Omental fat pad (tissue), 4 donors: Measurements from ENCODE around the gene IGLL5. TPM values are rescaled to one million over a fixed set of nuclear protein-coding genes. Genes with fewer than 3 reads are reported as not detected.

Source experiments
- ATAC-seq: fragments of 150-250 bp; one replicate; pipeline ENCODE4 v1.9.1; 2016; ENCODE audit warnings: mild to moderate bottlenecking, moderate library complexity; ENCODE audit not compliant: low FRiP score
- DNase-seq: peaks from one replicate; pipeline ENCODE4 v3.0.0-alpha.2; 2019; ENCODE audit warnings: low spot score
- total RNA-seq, 4 donors: library from RNA; depleted of rRNA; stranded (reverse); fragments of >200 nt; gene quantifications; one replicate each; pipeline ENCODE4 v1.1.0, GENCODE V29; 2016
- TF ChIP-seq, protein P1 (sequence below), 3 donors: fragments of 450-650 bp; IDR thresholded peaks; one replicate each; pipeline ENCODE4 v1.5.1; 2016 to 2017; ENCODE audit warnings: antibody characterized with exemption in 3 of 3, mild to moderate bottlenecking in 3 of 3, moderate library complexity in 2 of 3

The IGLL5 gene
- total RNA-seq, 4 donors from 2014 or later, result 1.2 to 7.7 (median 1.4) TPM

DNA sequence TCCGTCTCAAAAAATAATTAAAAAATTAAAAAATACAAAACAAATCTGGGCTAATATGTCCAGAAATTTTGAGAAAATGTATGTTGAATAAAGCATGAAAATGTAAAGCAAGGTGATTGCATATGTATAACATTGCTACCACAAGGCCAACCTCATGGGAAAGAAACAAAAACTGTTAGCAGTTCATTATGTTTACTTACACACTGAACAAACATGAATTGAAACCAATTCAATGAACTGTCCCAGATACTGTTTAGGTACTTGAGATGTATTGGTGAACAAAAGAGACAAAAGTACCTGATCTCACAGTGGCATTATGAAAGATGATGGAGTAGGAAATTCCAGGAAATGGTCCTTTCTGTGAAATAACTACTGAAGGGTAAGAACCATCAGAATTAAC, 43.8 kb upstream of the IGLL5 start:
- ATAC-seq, result no peak
- TF ChIP-seq, protein P1, sequence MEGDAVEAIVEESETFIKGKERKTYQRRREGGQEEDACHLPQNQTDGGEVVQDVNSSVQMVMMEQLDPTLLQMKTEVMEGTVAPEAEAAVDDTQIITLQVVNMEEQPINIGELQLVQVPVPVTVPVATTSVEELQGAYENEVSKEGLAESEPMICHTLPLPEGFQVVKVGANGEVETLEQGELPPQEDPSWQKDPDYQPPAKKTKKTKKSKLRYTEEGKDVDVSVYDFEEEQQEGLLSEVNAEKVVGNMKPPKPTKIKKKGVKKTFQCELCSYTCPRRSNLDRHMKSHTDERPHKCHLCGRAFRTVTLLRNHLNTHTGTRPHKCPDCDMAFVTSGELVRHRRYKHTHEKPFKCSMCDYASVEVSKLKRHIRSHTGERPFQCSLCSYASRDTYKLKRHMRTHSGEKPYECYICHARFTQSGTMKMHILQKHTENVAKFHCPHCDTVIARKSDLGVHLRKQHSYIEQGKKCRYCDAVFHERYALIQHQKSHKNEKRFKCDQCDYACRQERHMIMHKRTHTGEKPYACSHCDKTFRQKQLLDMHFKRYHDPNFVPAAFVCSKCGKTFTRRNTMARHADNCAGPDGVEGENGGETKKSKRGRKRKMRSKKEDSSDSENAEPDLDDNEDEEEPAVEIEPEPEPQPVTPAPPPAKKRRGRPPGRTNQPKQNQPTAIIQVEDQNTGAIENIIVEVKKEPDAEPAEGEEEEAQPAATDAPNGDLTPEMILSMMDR (IDR thresholded peaks at IDR 0.05), result no peak
- no peak for DNase-seq

DNA sequence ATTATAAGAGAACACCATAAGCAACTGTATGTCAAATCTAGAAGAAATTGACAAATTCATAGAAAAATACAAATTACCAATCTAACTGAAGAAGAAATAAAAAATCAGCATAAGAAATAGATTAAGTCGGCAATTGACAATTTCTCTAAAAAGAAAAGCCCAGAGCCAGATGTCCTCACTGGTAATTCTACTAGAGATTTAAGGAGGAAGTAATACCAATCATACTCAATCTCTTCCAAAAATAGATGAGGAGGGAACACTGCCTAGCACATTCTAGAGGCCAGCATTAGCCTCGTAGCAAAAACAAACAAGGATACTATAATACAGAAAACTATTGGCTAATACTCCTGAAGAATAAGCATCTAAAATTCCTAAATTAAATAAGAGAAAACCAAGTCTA, 40.4 kb upstream of the IGLL5 start:
- ATAC-seq, result no peak
- DNase-seq, result no peak
- TF ChIP-seq, protein P1 (IDR thresholded peaks at IDR 0.05), result no peak

DNA sequence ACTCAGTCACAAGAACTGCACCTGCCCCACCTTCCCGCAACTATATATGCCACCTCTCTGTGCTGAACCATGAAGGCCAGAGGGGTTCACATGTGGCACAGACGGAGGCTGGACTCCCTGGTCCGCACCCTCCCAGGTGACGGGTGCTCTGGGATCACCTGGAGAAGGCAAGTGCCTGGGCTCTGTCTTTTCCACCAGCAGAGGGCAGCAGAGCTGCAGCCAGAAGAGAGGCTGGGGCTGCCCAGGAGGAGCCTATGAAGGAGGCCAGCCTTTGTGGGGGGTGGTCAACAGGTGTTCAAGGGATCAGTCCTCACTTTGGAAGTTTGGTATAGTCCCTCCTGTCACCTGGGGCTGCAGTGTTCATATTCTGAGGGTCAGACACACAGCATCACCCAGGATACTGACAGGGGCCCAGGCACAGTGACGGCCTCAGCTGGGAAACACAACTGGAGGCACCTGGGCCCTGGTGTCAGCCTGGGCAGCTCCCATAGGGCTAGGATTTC, 39.2 kb upstream of the IGLL5 start:
- no peak for DNase-seq
- TF ChIP-seq, protein P1 (IDR thresholded peaks at IDR 0.05), result peak in 2 of 3 donors; percentile 16 to 31
- peak; percentile 58 for ATAC-seq

DNA sequence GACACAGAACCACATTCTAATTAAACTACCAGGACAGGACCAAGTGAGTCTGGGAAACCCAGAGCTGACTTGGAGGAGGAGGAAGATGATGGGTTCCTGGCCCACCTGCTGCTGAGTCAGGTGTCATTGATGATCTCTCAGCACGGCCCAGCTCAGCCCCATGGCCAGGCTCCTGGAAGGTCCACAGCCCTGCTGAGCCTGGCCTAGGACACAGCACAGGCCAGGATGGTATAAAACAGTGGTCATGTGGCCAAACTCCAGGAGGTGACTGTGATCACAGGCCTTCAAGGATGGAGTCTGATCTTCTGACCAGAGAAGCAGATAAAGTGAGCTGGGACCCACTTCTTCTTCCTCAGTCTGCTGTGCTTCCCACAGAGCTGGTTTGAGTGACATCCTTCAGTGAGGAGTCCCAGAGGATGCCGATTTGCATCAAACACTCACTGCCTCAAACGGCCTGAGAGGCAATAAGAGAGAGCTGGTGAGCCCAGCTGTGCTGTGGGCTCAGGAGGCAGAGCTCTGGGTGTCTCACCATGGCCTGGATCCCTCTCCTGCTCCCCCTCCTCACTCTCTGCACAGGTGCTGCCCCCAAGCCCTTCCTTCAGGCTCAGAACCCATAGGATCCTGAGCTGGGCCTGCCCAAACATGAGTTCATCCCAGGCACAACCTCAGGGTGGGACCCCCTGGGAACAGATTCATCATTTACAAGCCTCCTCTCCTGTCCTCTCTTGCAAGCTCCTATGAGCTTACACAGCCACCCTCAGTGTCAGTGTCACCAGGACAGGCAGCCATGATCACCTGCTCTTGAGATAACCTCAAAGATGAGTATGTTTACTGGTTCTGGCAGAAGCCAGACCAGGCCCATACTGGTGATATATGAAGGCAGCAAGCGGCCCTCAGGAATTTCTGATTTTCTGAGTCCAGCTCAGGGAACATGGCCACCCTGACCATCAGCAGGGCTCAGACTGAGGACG, 37.7 kb upstream of the IGLL5 start:
- ATAC-seq, result no peak
- DNase-seq, result no peak
- TF ChIP-seq, protein P1 (IDR thresholded peaks at IDR 0.05), result no peak

DNA sequence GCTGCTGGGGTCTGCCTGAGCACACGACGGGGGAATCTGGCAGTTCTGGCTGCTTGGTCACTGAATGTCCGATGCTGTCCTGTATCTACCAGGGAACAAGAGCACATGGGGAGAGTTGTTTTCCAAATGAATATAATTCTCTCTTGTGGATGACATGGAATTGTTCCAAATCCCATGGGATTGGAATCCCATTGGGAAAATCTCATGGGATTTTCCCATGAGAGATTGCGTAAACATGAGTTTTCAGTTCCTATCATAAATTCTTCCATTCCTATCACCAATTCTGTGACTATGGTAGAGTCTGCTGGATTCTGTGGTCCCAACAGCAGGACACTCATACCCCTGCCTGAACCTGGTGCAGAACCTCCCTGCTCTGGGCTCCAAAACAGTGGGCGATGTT, 35.6 kb upstream of the IGLL5 start:
- TF ChIP-seq, protein P1 (IDR thresholded peaks at IDR 0.05), result no peak
- no peak for ATAC-seq
- no peak for DNase-seq

DNA sequence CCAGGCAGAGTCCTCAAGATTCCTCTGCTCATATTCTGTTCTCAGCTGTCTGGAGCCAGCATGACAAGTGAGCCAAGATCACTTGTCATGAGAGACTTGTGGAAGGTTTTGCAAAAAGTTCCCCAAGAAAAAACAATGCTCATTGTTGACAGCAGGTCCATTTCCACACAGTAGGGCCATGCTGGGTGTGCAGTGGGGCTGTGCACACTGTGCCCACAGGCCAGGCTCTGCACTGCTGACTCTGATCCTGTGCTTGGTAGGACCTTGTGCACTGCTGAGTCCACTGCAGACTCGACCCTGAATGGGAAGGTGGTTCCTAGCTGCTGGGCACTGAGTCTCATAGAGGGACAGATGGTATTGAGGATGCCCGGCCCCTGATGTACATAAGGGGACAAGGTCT, 33.9 kb upstream of the IGLL5 start:
- TF ChIP-seq, protein P1 (IDR thresholded peaks at IDR 0.05), result no peak
- DNase-seq (no peak), ATAC-seq (no peak)

DNA sequence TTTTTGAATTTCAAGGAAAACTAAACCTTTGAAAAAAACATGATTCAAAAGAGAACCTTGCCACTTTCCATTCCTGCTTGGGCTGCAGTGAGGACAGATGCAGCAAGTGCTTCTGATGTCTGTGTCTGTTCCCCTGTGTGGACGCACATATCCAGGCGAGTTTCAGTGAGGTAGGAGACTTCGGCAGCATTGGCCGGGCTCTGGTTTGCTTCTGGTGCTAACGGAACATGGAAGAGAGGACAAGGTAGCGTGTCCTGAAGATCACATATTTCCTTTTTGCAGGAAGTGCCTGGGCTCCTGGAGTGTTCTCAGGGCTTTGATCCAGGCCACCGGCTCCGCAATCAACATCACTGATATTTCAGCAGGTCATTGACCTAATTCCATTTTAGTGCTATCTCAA, 33.1 kb upstream of the IGLL5 start:
- ATAC-seq (no peak), DNase-seq (no peak)
- TF ChIP-seq, protein P1 (IDR thresholded peaks at IDR 0.05), result no peak
